Measurements from ENCODE around the gene PIK3R3.

Gene PIK3R3

GRCh38 chr1:46172321-46172720 is 39.9 kb upstream of the PIK3R3 start:
- Histone ChIP-seq H3K9me3 (ENCODE audit: control insufficient read depth in 5 of 5, low read length in 5 of 5) (no peaks in the 10 kb centered on the region), H3K4me1 (ENCODE audit: control insufficient read depth in 5 of 5, insufficient read depth in 5 of 5, low read length in 5 of 5) (peaks cover 10 to 76% (median 29%) of the 10 kb centered on the region in 5 donors), H3K27ac (ENCODE audit: low read depth, low read length) (peak overlapping the region; percentile 63), H3K9ac (ENCODE audit: low read length in 5 of 5) (no peak overlapping the region), H3K4me3 (ENCODE audit: low read depth in 1 of 5, low read length in 5 of 5) (no peak overlapping the region), H3K36me3 (ENCODE audit: control insufficient read depth in 5 of 5, insufficient read depth in 5 of 5, low read length in 5 of 5) (no peaks in the 10 kb centered on the region), H3K27me3 (ENCODE audit: control insufficient read depth in 5 of 5, insufficient read depth in 4 of 5, low read length in 5 of 5) (peaks cover 6 to 15% (median 8%) of the 10 kb centered on the region in 5 donors)

DNA sequence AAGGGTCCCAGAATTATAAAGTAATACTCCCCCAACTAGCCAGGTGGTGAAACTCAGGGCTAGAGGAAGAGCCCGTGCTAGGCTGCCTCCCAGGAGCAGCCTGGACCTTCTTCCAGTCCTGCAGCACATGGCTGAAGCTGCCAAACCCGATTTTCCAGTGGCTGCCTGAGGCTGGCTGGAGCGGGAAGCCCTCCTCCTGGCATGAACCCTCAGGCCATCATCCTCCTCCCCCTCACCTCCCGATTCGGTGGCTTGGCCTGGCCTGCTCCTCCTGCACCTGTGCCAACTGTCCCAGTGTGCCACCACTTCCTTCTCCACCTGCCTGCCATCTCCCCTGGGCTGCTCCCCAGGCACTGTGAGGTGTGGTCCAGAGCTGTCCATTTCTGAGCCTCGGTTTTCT is 39.4 kb upstream of the PIK3R3 start:
- Histone ChIP-seq H3K36me3 (ENCODE audit: control insufficient read depth in 5 of 5, insufficient read depth in 5 of 5, low read length in 5 of 5) (no peaks in the 10 kb centered on the region), H3K27ac (ENCODE audit: low read depth, low read length) (peak overlapping the region; percentile 63), H3K4me3 (ENCODE audit: low read depth in 1 of 5, low read length in 5 of 5) (no peak overlapping the region), H3K4me1 (ENCODE audit: control insufficient read depth in 5 of 5, insufficient read depth in 5 of 5, low read length in 5 of 5) (peaks cover 14 to 80% (median 34%) of the 10 kb centered on the region in 5 donors), H3K27me3 (ENCODE audit: control insufficient read depth in 5 of 5, insufficient read depth in 4 of 5, low read length in 5 of 5) (peaks cover 10 to 19% (median 12%) of the 10 kb centered on the region in 5 donors), H3K9ac (ENCODE audit: low read length in 5 of 5) (no peak overlapping the region), H3K9me3 (ENCODE audit: control insufficient read depth in 5 of 5, low read length in 5 of 5) (no peaks in the 10 kb centered on the region)

- Histone ChIP-seq H3K9me3 (ENCODE audit: control insufficient read depth in 5 of 5, low read length in 5 of 5) (no peaks in the 10 kb centered on the region), H3K4me1 (ENCODE audit: control insufficient read depth in 5 of 5, insufficient read depth in 5 of 5, low read length in 5 of 5) (peaks cover 18 to 86% (median 36%) of the 10 kb centered on the region in 5 donors), H3K36me3 (ENCODE audit: control insufficient read depth in 5 of 5, insufficient read depth in 5 of 5, low read length in 5 of 5) (no peaks in the 10 kb centered on the region), H3K4me3 (ENCODE audit: low read depth in 1 of 5, low read length in 5 of 5) (no peak overlapping the region), H3K27me3 (ENCODE audit: control insufficient read depth in 5 of 5, insufficient read depth in 4 of 5, low read length in 5 of 5) (peaks cover 15 to 19% (median 16%) of the 10 kb centered on the region in 5 donors), H3K27ac (ENCODE audit: low read depth, low read length) (peak overlapping the region; percentile 63), H3K9ac (ENCODE audit: low read length in 5 of 5) (no peak overlapping the region)
Observed at GRCh38 chr1:46171351-46171750, 38.9 kb upstream of the PIK3R3 start.

- no peaks in the 10 kb centered on the region for H3K36me3 ChIP-seq (ENCODE audit: control insufficient read depth in 5 of 5, insufficient read depth in 5 of 5, low read length in 5 of 5)
- no peak overlapping the region for H3K4me3 ChIP-seq (ENCODE audit: low read depth in 1 of 5, low read length in 5 of 5)
- H3K27me3 ChIP-seq (ENCODE audit: control insufficient read depth in 5 of 5, insufficient read depth in 4 of 5, low read length in 5 of 5) = peaks cover 15 to 19% (median 17%) of the 10 kb centered on the region in 5 donors
- peaks cover 18 to 85% (median 33%) of the 10 kb centered on the region in 5 donors for H3K4me1 ChIP-seq (ENCODE audit: control insufficient read depth in 5 of 5, insufficient read depth in 5 of 5, low read length in 5 of 5)
- H3K9ac ChIP-seq (ENCODE audit: low read length in 5 of 5) = no peak overlapping the region
- no peaks in the 10 kb centered on the region for H3K9me3 ChIP-seq (ENCODE audit: control insufficient read depth in 5 of 5, low read length in 5 of 5)
- H3K27ac ChIP-seq (ENCODE audit: low read depth, low read length) = peak overlapping the region; percentile 63
Observed at GRCh38 chr1:46169811-46170454, 37.5 kb upstream of the PIK3R3 start.

- Histone ChIP-seq H3K36me3 (ENCODE audit: control insufficient read depth in 5 of 5, insufficient read depth in 5 of 5, low read length in 5 of 5) (no peaks in the 10 kb centered on the region), H3K4me3 (ENCODE audit: low read depth in 1 of 5, low read length in 5 of 5) (no peak overlapping the region), H3K9ac (ENCODE audit: low read length in 5 of 5) (no peak overlapping the region), H3K27ac (ENCODE audit: low read depth, low read length) (peak overlapping the region; percentile 14), H3K27me3 (ENCODE audit: control insufficient read depth in 5 of 5, insufficient read depth in 4 of 5, low read length in 5 of 5) (peaks cover 15 to 23% (median 17%) of the 10 kb centered on the region in 5 donors), H3K4me1 (ENCODE audit: control insufficient read depth in 5 of 5, insufficient read depth in 5 of 5, low read length in 5 of 5) (peaks cover 6 to 71% (median 19%) of the 10 kb centered on the region in 5 donors), H3K9me3 (ENCODE audit: control insufficient read depth in 5 of 5, low read length in 5 of 5) (no peaks in the 10 kb centered on the region)
Observed at GRCh38 chr1:46168477-46168876, 36.0 kb upstream of the PIK3R3 start.

DNA sequence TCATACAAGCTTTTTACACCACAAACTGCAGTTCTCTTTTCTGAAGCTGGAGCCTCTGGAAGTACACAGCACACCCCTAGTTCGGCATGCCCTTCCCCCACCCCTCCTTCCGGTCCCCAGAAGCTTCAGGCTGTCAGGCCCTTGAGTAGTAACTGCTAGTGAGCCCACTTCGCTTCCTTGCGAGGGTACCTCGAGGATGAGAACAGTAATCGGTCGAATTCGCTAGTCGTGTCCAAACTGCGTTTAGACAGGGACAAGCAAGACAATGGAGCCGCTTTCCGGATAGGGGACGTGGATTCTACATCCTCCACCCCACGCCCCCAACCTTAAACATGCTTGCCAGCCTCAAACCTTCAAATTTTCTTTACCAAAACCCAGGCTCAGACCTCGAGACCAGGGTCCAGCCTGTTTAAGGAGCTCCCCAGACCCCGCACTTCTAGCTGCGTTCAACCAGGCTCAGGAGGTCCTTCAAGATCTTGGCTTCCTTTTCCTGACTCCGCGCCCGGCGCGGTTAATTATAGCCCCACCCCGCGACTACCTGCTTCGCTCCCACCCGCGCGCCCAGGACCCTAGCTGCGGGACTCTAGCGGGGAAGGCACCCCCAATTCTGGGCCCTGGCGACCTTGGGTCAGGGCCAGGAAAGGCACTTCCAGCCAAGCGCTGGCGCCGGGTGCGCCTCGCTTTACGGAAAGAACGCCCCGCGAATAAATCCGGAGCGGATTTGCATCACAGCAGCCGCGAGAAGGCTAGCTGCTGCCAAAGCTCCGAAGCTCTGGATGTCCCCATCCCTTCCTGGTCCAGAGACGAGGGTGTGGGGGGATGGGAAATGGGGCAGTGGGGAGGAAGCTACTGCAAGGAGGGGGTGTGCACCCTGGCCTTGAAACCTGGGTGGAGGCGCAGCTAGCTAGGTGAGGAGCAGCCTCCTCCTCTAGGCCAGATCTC is 34.4 kb upstream of the PIK3R3 start:
- H3K4me3 ChIP-seq (ENCODE audit: low read depth in 1 of 5, low read length in 5 of 5) = peak overlapping the region; percentile 41 to 65 (median 48)
- peak overlapping the region in 3 of 5 donors; percentile 52 to 70 (median 60) for H3K9ac ChIP-seq (ENCODE audit: low read length in 5 of 5)
- H3K36me3 ChIP-seq (ENCODE audit: control insufficient read depth in 5 of 5, insufficient read depth in 5 of 5, low read length in 5 of 5) = no peaks in the 10 kb centered on the region
- H3K27me3 ChIP-seq (ENCODE audit: control insufficient read depth in 5 of 5, insufficient read depth in 4 of 5, low read length in 5 of 5) = peaks cover 15 to 21% (median 17%) of the 10 kb centered on the region in 5 donors
- no peaks in the 10 kb centered on the region for H3K9me3 ChIP-seq (ENCODE audit: control insufficient read depth in 5 of 5, low read length in 5 of 5)
- peaks cover 3 to 55% (median 12%) of the 10 kb centered on the region in 5 donors for H3K4me1 ChIP-seq (ENCODE audit: control insufficient read depth in 5 of 5, insufficient read depth in 5 of 5, low read length in 5 of 5)
- peak overlapping the region; percentile 87 for H3K27ac ChIP-seq (ENCODE audit: low read depth, low read length)

DNA sequence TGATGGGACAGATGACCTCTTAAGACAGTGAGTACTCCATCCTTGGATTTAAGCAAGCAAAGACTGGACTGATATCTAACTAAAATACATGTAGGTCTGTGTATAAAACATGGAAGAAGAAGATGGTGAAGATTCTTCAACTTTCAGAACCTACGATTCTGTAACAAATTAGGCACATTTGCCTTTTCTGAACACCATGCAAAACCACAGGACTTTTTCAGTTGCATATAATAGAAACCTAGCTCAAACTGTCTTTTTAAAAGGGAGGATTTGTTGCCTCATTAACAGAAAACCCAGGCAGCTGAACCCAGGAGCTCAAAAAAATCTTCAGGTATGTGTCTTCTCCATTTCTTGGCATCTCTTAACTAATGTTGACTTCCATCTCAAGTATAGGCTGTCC is 27.8 kb upstream of the PIK3R3 start:
- no peak overlapping the region for H3K4me3 ChIP-seq (ENCODE audit: low read depth in 1 of 5, low read length in 5 of 5)
- peaks cover 0 to 2% (median 0%) of the 10 kb centered on the region in 5 donors for H3K4me1 ChIP-seq (ENCODE audit: control insufficient read depth in 5 of 5, insufficient read depth in 5 of 5, low read length in 5 of 5)
- H3K9me3 ChIP-seq (ENCODE audit: control insufficient read depth in 5 of 5, low read length in 5 of 5) = no peaks in the 10 kb centered on the region
- no peak overlapping the region for H3K27ac ChIP-seq (ENCODE audit: low read depth, low read length)
- peaks cover 0 to 6% (median 0%) of the 10 kb centered on the region in 5 donors for H3K27me3 ChIP-seq (ENCODE audit: control insufficient read depth in 5 of 5, insufficient read depth in 4 of 5, low read length in 5 of 5)
- no peaks in the 10 kb centered on the region for H3K36me3 ChIP-seq (ENCODE audit: control insufficient read depth in 5 of 5, insufficient read depth in 5 of 5, low read length in 5 of 5)
- no peak overlapping the region for H3K9ac ChIP-seq (ENCODE audit: low read length in 5 of 5)

DNA sequence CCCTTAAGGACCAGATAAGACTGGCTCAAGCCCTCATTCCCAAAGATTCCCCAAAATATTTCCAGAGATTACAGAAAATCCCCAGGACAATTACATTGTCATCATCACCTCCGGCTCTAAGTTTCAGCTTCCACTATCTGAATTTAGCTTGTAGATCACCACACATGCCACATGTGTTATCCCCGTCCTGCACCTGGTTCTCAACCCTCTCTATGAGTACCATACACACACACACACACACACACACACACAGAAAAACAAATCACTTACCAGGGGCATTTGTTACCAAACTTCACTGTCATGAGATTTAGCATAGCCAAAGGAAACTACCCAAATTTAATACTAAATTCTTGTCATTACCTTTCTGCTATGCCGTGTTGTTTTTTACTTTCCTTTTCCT is 27.1 kb upstream of the PIK3R3 start:
- Histone ChIP-seq H3K9ac (ENCODE audit: low read length in 5 of 5) (no peak overlapping the region), H3K4me1 (ENCODE audit: control insufficient read depth in 5 of 5, insufficient read depth in 5 of 5, low read length in 5 of 5) (no peaks in the 10 kb centered on the region), H3K4me3 (ENCODE audit: low read depth in 1 of 5, low read length in 5 of 5) (no peak overlapping the region), H3K9me3 (ENCODE audit: control insufficient read depth in 5 of 5, low read length in 5 of 5) (no peaks in the 10 kb centered on the region), H3K27me3 (ENCODE audit: control insufficient read depth in 5 of 5, insufficient read depth in 4 of 5, low read length in 5 of 5) (peaks cover 0 to 6% (median 0%) of the 10 kb centered on the region in 5 donors), H3K27ac (ENCODE audit: low read depth, low read length) (no peak overlapping the region), H3K36me3 (ENCODE audit: control insufficient read depth in 5 of 5, insufficient read depth in 5 of 5, low read length in 5 of 5) (no peaks in the 10 kb centered on the region)

DNA sequence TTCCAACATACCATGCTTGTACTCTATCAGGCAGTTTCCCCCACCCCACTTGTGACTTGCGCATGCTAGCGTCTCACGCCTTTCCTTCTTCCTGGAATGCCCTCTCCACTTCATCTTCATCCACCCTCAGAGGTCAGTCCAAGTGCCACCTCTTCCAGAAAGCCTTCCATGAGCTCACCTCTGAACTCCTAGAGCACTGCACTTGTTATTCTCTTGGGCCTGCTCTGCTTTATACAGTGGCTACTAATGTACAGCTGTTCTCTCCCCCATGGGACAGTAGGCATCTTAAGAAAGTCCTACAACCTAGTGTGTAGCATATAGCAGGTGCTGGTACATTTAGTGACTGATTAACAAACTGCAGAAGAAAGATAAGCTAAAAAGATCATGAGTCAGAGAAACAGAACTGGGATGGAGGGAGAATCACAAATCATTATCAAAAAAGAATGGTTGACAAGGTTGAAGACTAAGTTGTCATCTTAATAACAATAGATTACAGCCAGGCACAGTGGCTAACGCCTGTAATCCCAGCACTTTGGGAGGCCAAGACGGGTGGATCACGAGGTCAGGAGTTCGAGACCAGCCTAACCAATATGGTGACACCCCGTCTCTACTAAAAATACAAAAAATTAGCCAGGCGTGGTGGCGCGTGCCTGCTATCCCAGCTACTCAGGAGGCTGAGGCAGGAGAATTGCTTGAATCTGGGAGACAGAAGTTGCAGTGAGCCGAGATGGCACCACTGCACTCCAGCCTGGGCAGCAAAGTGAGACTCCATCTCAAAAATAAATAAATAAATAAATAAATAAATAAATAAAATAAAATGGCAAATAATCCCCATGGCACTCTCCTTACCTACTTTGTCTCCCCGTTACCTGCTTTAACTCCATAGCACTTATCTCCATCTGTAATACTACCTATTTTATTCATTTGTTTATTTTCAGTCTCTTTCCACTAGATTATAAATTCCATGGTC is 26.2 kb upstream of the PIK3R3 start:
- Histone ChIP-seq H3K4me1 (ENCODE audit: control insufficient read depth in 5 of 5, insufficient read depth in 5 of 5, low read length in 5 of 5) (no peaks in the 10 kb centered on the region), H3K36me3 (ENCODE audit: control insufficient read depth in 5 of 5, insufficient read depth in 5 of 5, low read length in 5 of 5) (no peaks in the 10 kb centered on the region), H3K4me3 (ENCODE audit: low read depth in 1 of 5, low read length in 5 of 5) (no peak overlapping the region), H3K9me3 (ENCODE audit: control insufficient read depth in 5 of 5, low read length in 5 of 5) (no peaks in the 10 kb centered on the region), H3K9ac (ENCODE audit: low read length in 5 of 5) (no peak overlapping the region), H3K27ac (ENCODE audit: low read depth, low read length) (no peak overlapping the region), H3K27me3 (ENCODE audit: control insufficient read depth in 5 of 5, insufficient read depth in 4 of 5, low read length in 5 of 5) (peaks cover 0 to 2% (median 0%) of the 10 kb centered on the region in 5 donors)
